ENCODE results near the gene FSTL4.

GRCh38 chr5:133533541-133533940, 78.8 kb downstream of the FSTL4 start:
- TF ChIP-seq CTCF (IDR thresholded peaks at IDR 0.05; ENCODE audit: poor library complexity, severe bottlenecking) (no peak), EP300 (conservative IDR thresholded peaks at IDR 0.05; ENCODE audit: poor library complexity, severe bottlenecking) (no peak), REST (IDR thresholded peaks at IDR 0.05; ENCODE audit: borderline replicate concordance) (no peak), RAD21 (conservative IDR thresholded peaks at IDR 0.05) (no peak), TAF1 (IDR thresholded peaks at IDR 0.05; ENCODE audit: low read depth) (no peak), POLR2AphosphoS5 (IDR thresholded peaks at IDR 0.05) (no peak)

Data from neural cell (in vitro differentiated cells).